HFF-Myc (cell line): ENCODE data around the gene NLRP1.

Source experiments
- DNase-seq: peaks from one replicate; pipeline ENCODE4 v3.0.0-alpha.2; 2011; ENCODE audit warnings: low read depth; ENCODE audit errors: extremely low read depth
- H3K4me3 ChIP-seq: replicated peaks from 2 replicates; pipeline ENCODE4 v1.5.1; 2011; ENCODE audit warnings: low read depth, mild to moderate bottlenecking, control low read depth, low read length
- TF ChIP-seq, protein P1 (sequence below): IDR thresholded peaks from 2 replicates; pipeline ENCODE4 v1.5.1; 2012; ENCODE audit warnings: mild to moderate bottlenecking, low read depth, low read length, control low read depth; ENCODE audit errors: missing control alignments

The NLRP1 gene

DNA sequence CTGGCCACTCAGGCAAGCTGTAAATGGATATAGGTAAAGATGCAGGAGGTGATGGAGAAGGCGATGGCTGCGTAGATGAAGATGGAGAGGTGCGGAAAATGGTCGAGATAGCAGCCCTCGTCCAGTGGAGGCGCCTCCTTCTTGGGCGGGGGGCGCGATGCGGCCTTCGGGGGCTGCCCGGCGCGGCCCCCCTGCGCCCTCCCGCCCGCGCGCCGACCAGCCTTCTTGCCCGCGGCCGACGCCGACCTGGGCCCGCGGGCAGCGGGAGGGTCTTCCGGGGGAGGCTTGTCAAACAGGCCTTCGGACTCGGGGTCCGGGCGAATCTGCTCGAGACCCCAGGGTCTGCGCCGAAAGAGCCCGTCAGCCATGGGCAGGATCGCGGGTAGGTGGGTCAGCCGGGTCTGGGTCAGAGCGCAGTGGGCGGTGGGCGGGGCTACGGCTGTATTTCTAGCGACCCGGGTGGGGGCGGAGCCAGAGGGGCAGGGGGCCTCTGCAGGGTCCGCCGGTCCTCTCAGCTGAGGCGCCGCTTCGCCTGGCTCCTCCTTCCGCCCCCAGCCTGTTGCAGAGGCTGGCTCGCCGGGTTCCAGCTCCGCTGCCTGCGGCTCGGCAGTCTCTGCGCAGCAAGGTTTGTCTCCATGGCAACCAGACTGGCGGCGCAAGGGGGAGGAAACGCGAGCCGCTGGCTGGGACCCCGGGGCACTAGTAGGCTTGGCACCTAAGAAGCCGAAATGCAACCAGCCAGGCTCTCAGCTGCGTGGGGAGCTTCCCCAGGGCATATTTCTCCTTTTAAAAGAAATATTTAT lies 83.5 kb downstream of the NLRP1 start:
- no peak for DNase-seq
- TF ChIP-seq, protein P1, sequence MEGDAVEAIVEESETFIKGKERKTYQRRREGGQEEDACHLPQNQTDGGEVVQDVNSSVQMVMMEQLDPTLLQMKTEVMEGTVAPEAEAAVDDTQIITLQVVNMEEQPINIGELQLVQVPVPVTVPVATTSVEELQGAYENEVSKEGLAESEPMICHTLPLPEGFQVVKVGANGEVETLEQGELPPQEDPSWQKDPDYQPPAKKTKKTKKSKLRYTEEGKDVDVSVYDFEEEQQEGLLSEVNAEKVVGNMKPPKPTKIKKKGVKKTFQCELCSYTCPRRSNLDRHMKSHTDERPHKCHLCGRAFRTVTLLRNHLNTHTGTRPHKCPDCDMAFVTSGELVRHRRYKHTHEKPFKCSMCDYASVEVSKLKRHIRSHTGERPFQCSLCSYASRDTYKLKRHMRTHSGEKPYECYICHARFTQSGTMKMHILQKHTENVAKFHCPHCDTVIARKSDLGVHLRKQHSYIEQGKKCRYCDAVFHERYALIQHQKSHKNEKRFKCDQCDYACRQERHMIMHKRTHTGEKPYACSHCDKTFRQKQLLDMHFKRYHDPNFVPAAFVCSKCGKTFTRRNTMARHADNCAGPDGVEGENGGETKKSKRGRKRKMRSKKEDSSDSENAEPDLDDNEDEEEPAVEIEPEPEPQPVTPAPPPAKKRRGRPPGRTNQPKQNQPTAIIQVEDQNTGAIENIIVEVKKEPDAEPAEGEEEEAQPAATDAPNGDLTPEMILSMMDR: no peak
- peak overlapping the region; percentile 51 for H3K4me3 ChIP-seq

GRCh38 chr17:5500247-5500588 lies 84.1 kb downstream of the NLRP1 start:
- TF ChIP-seq, protein P1: no peak
- H3K4me3 ChIP-seq: peak overlapping the region; percentile 51
- no peak for DNase-seq

DNA sequence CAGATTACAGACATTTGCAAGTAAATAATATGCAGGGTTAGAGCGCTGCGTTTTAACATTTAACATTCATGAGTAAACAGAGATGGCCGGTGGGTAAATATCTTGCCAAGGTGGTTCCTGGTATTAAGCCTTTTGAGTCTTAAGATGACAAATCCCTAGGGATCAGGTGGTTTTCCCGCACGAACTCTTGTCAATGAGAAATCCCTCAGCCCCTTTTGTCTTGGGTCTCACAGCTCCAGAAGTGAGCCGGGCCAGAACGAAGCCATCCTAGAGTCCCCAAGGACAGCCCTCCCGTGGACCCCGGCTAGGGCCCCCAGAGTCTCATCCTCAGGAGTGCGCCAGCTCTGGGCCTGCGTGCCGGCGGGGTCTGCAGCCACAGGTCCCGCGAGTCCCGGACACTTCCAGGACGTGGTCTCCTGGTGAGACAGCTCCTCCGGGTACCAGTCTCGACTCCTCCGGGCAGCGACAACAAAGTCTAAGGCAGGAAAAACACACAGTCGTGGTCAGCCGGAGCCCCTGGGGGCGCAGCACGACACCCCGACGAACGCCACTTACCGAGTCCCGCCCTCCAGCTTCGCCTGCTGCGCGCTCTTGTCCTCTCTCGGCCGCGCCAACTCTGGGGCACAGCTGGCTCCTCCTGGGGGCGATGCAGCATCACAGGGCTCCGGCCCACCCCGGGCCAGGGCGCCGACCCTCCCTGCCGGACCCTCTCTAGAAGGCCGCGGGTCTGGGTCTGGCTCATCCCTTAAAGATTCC lies 84.7 kb downstream of the NLRP1 start:
- H3K4me3 ChIP-seq: peak overlapping the region; percentile 51
- no peak for DNase-seq
- TF ChIP-seq, protein P1: no peak

DNA sequence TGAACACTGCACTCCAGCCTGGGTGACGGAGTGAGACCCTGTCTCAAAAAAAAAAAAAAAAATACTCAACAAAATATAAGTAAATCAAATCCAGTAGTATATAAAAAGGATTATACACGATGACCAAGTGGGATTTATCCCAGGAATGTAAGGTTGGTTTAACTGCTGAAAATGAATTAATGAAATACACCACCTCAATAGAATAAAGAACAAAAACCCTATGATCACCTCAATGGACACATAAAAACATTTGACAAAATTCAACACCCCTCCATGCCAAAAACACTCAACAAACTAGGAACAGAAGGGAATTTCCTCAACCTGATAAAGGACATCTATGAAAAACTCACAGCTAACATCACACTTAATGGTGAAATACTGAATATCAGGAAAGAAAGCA lies 91.3 kb downstream of the NLRP1 start:
- no peak overlapping the region for H3K4me3 ChIP-seq
- TF ChIP-seq, protein P1: no peak
- DNase-seq: no peak

GRCh38 chr17:5488752-5489151 lies 95.6 kb downstream of the NLRP1 start:
- DNase-seq: no peak
- no peak overlapping the region for H3K4me3 ChIP-seq
- TF ChIP-seq, protein P1: no peak

GRCh38 chr17:5486206-5487124 lies 97.8 kb downstream of the NLRP1 start, which contains the start of gene MIS12:
MIS12 (plus strand) TSS chr17:5486566; CDS start chr17:5488863, 2,297 bp downstream.
- peak; percentile 96 for DNase-seq
- TF ChIP-seq, protein P1: no peak
- H3K4me3 ChIP-seq: peak within 1 kb of the TSS; percentile 96
